Caco-2 (cell line): Measurements from ENCODE around the gene LRRC4. TPM values are rescaled to one million over a fixed set of nuclear protein-coding genes. Genes with fewer than 3 reads are reported as not detected.

Experiments used
- BruUV-seq: library from RNA; stranded (reverse); fragments of 400-500 nt; replicated peaks from 2 replicates; lab custom pipeline; 2021; lab: Mats Ljungman, UMichigan
- CTCF ChIA-PET: fragments of 300-600 bp; sonication (Branson Sonifier 250); formaldehyde crosslinking; loops from one replicate; lab custom pipeline; 2022; ENCODE audit warnings: antibody characterized with exemption; lab: Charles Lee
- POLR2A ChIA-PET: fragments of 300-600 bp; sonication (Branson Sonifier 250); formaldehyde crosslinking; loops from one replicate; lab custom pipeline; 2022; ENCODE audit warnings: antibody characterized with exemption; lab: Charles Lee
- DNase-seq, 2 experiments: peaks; one replicate each; pipeline versions ENCODE4 v3.0.0 to v3.0.0-alpha.2; 2020 to 2022
- H3K27me3 ChIP-seq: replicated peaks from 2 replicates; pipeline ENCODE4 v1.6.0; 2011; ENCODE audit warnings: low read length; ENCODE audit not compliant: control insufficient read depth, insufficient read depth
- H3K36me3 ChIP-seq: 2 replicates; pipeline ENCODE4 v1.5.1; 2011; ENCODE audit warnings: low read length; ENCODE audit not compliant: control insufficient read depth, insufficient read depth
- H3K4me1 ChIP-seq: fragments of 250-450 bp; sonication (Bioruptor Pico); 2 replicates; pipeline ENCODE4 v1.5.1; 2020; ENCODE audit warnings: mild to moderate bottlenecking
- H3K4me3 ChIP-seq: 2 replicates; pipeline ENCODE4 v1.5.1; 2011; ENCODE audit warnings: low read depth, mild to moderate bottlenecking, control low read depth, low read length
- H3K9me3 ChIP-seq: fragments of 250-450 bp; sonication (Bioruptor Pico); 2 replicates; pipeline ENCODE4 v1.5.1; 2020; ENCODE audit warnings: mild to moderate bottlenecking, moderate library complexity
- H3K27ac Mint-ChIP-seq: one replicate; pipeline ENCODE4 v1.8.0; 2022; ENCODE audit warnings: mixed read lengths; ENCODE audit not compliant: unreplicated experiment
- H3K27me3 Mint-ChIP-seq: one replicate; pipeline ENCODE4 v1.8.0; 2022; ENCODE audit warnings: mixed read lengths; ENCODE audit not compliant: insufficient read depth, unreplicated experiment
- H3K36me3 Mint-ChIP-seq: one replicate; pipeline ENCODE4 v1.8.0; 2022; ENCODE audit warnings: mild to moderate bottlenecking, mixed read lengths; ENCODE audit not compliant: insufficient read depth, unreplicated experiment
- H3K4me1 Mint-ChIP-seq: one replicate; pipeline ENCODE4 v1.8.0; 2022; ENCODE audit warnings: low read depth, mixed read lengths; ENCODE audit not compliant: unreplicated experiment
- H3K4me3 Mint-ChIP-seq: one replicate; pipeline ENCODE4 v1.8.0; 2022; ENCODE audit warnings: mild to moderate bottlenecking, moderate library complexity, mixed read lengths; ENCODE audit not compliant: unreplicated experiment
- H3K9me3 Mint-ChIP-seq: one replicate; pipeline ENCODE4 v1.8.0; 2022; ENCODE audit warnings: mixed read lengths; ENCODE audit not compliant: unreplicated experiment
- intact Hi-C: fragments of 100-400 bp; cut with micrococcal nuclease; formaldehyde crosslinking; loops from one replicate; pipeline ENCODE4 v1.10.0; 2022; ENCODE audit not compliant: unreplicated experiment
- total RNA-seq: library from RNA; stranded (reverse); gene quantifications from 2 replicates; pipeline ENCODE4 v1.2.3, GENCODE V29; 2022
- TF ChIP-seq, protein P1 (sequence below), 2 experiments: fragments of 200-600 bp in 1 of 2; IDR thresholded peaks; 1 replicate in 1 of 2; 2 replicates in 1 of 2; pipeline versions ENCODE4 v1.5.1 to v1.8.0; 2011 to 2022; ENCODE audit warnings: antibody characterized with exemption in 1 of 2, control low read depth in 1 of 2, inconsistent platforms in 1 of 2, low read depth in 1 of 2, low read length in 1 of 2, mild to moderate bottlenecking in 1 of 2, moderate library complexity in 1 of 2; ENCODE audit not compliant: insufficient read depth in 1 of 2, severe bottlenecking in 1 of 2, unreplicated experiment in 1 of 2

The LRRC4 gene
- total RNA-seq, 1 experiment from 2014 or later: not detected

- intact Hi-C loops: no loop called here
- H3K4me3 ChIP-seq: no peak overlapping the region
- peaks cover 19% of the 10 kb centered on the region for H3K9me3 Mint-ChIP-seq
- H3K4me1 Mint-ChIP-seq: peaks cover 30% of the 10 kb centered on the region
- H3K4me3 Mint-ChIP-seq: no peak overlapping the region
- H3K27me3 ChIP-seq: no peaks in the 10 kb centered on the region
- peaks cover 21% of the 10 kb centered on the region for H3K9me3 ChIP-seq
- 0 out of 2 replicates have a peak, but pooled peaks cover 6% of the 10 kb centered on the region for H3K4me1 ChIP-seq
- H3K36me3 Mint-ChIP-seq: peaks cover 55% of the 10 kb centered on the region
- ChIA-PET CTCF (interaction anchor here (0.6 kb wide), 1 partner anchor 161 kb away, joined by 4 read pairs; no protein-coding TSS in a partner anchor), POLR2A (interaction anchor here (0.7 kb wide), 1 partner anchor 15 kb away, joined by 3 read pairs; no protein-coding TSS in a partner anchor)
- peaks cover 2% of the 10 kb centered on the region; the same call in 1 of the 2 replicates for H3K36me3 ChIP-seq
- TF ChIP-seq, protein P1, sequence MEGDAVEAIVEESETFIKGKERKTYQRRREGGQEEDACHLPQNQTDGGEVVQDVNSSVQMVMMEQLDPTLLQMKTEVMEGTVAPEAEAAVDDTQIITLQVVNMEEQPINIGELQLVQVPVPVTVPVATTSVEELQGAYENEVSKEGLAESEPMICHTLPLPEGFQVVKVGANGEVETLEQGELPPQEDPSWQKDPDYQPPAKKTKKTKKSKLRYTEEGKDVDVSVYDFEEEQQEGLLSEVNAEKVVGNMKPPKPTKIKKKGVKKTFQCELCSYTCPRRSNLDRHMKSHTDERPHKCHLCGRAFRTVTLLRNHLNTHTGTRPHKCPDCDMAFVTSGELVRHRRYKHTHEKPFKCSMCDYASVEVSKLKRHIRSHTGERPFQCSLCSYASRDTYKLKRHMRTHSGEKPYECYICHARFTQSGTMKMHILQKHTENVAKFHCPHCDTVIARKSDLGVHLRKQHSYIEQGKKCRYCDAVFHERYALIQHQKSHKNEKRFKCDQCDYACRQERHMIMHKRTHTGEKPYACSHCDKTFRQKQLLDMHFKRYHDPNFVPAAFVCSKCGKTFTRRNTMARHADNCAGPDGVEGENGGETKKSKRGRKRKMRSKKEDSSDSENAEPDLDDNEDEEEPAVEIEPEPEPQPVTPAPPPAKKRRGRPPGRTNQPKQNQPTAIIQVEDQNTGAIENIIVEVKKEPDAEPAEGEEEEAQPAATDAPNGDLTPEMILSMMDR (IDR thresholded peaks at IDR 0.05; ENCODE audit: insufficient read depth in 1 of 2, low read depth in 1 of 2, low read length in 1 of 2, severe bottlenecking in 1 of 2, unreplicated experiment in 1 of 2): no peak
- H3K27ac Mint-ChIP-seq: no peak overlapping the region
- no TSS peak for BruUV-seq
- no peaks in the 10 kb centered on the region for H3K27me3 Mint-ChIP-seq
- DNase-seq: no peak
Measured at GRCh38 chr7:127980901-127981300, 50.3 kb downstream of the LRRC4 start.

- BruUV-seq: no TSS peak
- TF ChIP-seq, protein P1 (IDR thresholded peaks at IDR 0.05; ENCODE audit: insufficient read depth in 1 of 2, low read depth in 1 of 2, low read length in 1 of 2, severe bottlenecking in 1 of 2, unreplicated experiment in 1 of 2): no peak
- Mint-ChIP-seq H3K4me3 (no peak overlapping the region), H3K4me1 (peaks cover 27% of the 10 kb centered on the region), H3K27ac (peak overlapping the region; percentile 13), H3K27me3 (no peaks in the 10 kb centered on the region), H3K36me3 (peaks cover 56% of the 10 kb centered on the region), H3K9me3 (peaks cover 19% of the 10 kb centered on the region)
- Histone ChIP-seq H3K27me3 (no peaks in the 10 kb centered on the region), H3K9me3 (peaks cover 21% of the 10 kb centered on the region), H3K36me3 (no peaks in the 10 kb centered on the region; the same call in 1 of the 2 replicates), H3K4me1 (0 out of 2 replicates have a peak, but pooled peaks cover 6% of the 10 kb centered on the region), H3K4me3 (no peak overlapping the region)
- intact Hi-C loops: no loop called here
- DNase-seq: no peak
- CTCF ChIA-PET: no interaction called here
- POLR2A ChIA-PET: no interaction called here
Measured at GRCh38 chr7:127979728-127980126, 51.5 kb downstream of the LRRC4 start.

GRCh38 chr7:127979113-127979727 lies 52.0 kb downstream of the LRRC4 start:
- Mint-ChIP-seq H3K4me1 (peaks cover 22% of the 10 kb centered on the region), H3K36me3 (peaks cover 58% of the 10 kb centered on the region), H3K27me3 (no peaks in the 10 kb centered on the region), H3K4me3 (no peak overlapping the region), H3K27ac (peak overlapping the region; percentile 13), H3K9me3 (peaks cover 19% of the 10 kb centered on the region)
- H3K9me3 ChIP-seq: peaks cover 21% of the 10 kb centered on the region
- TF ChIP-seq, protein P1 (IDR thresholded peaks at IDR 0.05; ENCODE audit: insufficient read depth in 1 of 2, low read depth in 1 of 2, low read length in 1 of 2, severe bottlenecking in 1 of 2, unreplicated experiment in 1 of 2): no peak
- 0 out of 2 replicates have a peak, but pooled peaks cover 6% of the 10 kb centered on the region for H3K4me1 ChIP-seq
- no peaks in the 10 kb centered on the region; the same call in 1 of the 2 replicates for H3K36me3 ChIP-seq
- BruUV-seq: no TSS peak
- no peak for DNase-seq
- H3K27me3 ChIP-seq: no peaks in the 10 kb centered on the region
- CTCF ChIA-PET: no interaction called here
- intact Hi-C loops: no loop called here
- no peak overlapping the region for H3K4me3 ChIP-seq
- POLR2A ChIA-PET: no interaction called here
